Vagina (tissue), 2 donors: Measurements from ENCODE around the gene FKRP. TPM values are rescaled to one million over a fixed set of nuclear protein-coding genes. Genes with fewer than 3 reads are reported as not detected.

Source experiments
- DNase-seq, 2 donors: peaks; one replicate each; pipeline ENCODE4 v3.0.0-alpha.2; 2017; ENCODE audit errors: extremely low spot score in 2 of 2
- H3K27ac ChIP-seq: fragments of 200-600 bp; sonication (generic); one replicate; pipeline ENCODE4 v1.5.1; 2019
- H3K27me3 ChIP-seq: fragments of 200-600 bp; sonication (generic); one replicate; pipeline ENCODE4 v1.5.1; 2019
- H3K36me3 ChIP-seq, 2 donors: fragments of 200-600 bp; sonication (generic); one replicate each; pipeline ENCODE4 v1.5.1; 2017 to 2019
- H3K4me1 ChIP-seq: fragments of 200-600 bp; sonication (generic); one replicate; pipeline ENCODE4 v1.5.1; 2019
- H3K4me3 ChIP-seq, 2 donors: fragments of 200-600 bp; sonication (generic); 1 replicate in 1 of 2; 2 replicates in 1 of 2; pipeline ENCODE4 v1.5.1; 2016 to 2019
- H3K9me3 ChIP-seq: fragments of 200-600 bp; sonication (generic); one replicate; pipeline ENCODE4 v1.5.1; 2019
- POLR2A ChIP-seq, 2 donors: fragments of 450-650 bp; IDR thresholded peaks; one replicate each; pipeline ENCODE4 v1.6.1; 2017; ENCODE audit warnings: antibody characterized with exemption in 2 of 2, mild to moderate bottlenecking in 2 of 2, moderate library complexity in 2 of 2
- POLR2AphosphoS5 ChIP-seq, 2 donors: sonication (generic); formaldehyde crosslinking; IDR thresholded peaks; one replicate each; pipeline ENCODE4 v1.9.0; 2017; ENCODE audit warnings: antibody characterized with exemption in 2 of 2, mild to moderate bottlenecking in 2 of 2, low read depth in 1 of 2; ENCODE audit not compliant: insufficient read depth in 1 of 2
- intact Hi-C: fragments of 100-400 bp; cut with DNase I; formaldehyde crosslinking; loops from one replicate; pipeline ENCODE4 v1.15.1; 2023
- total RNA-seq: library from RNA; depleted of rRNA; stranded (reverse); fragments of >200 nt; gene quantifications from one replicate; pipeline ENCODE4 v1.2.3, GENCODE V29; 2016
- TF ChIP-seq, protein P1 (sequence below), 3 experiments: fragments of 450-650 bp in 2 of 3; fragments of 200-600 bp in 1 of 3; sonication (generic) in 1 of 3; IDR thresholded peaks; one replicate each; pipeline ENCODE4 v1.5.1; 2017 to 2019; ENCODE audit warnings: antibody characterized with exemption in 3 of 3, mild to moderate bottlenecking in 2 of 3, moderate library complexity in 2 of 3

FKRP gene
- total RNA-seq, 1 donor from 2014 or later: 14.7 TPM

DNA sequence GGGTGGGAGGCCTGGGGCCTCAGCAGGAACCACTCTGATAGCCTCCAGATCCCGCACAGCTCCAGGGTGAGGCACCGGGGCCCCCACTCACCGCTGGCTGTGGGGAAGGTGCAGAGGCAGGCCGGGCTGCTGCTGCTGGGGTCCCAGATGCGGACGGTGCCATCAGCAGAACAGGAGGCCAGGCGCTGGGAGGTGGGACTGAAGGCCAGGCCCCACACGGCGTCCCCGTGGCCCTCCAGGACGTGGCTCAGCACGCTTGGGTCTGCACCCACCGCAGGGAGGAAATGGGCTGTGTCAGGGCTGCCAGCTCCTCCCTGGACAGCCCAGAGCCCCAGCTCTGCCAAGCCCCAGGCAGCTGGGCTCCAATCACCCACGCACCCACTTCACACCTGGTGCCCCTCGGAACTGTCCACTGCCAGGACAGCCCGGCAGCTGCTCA lies 22.8 kb upstream of the FKRP start:
- Histone ChIP-seq H3K27me3 (no peaks in the 10 kb centered on the region), H3K4me3 (no peak overlapping the region), H3K9me3 (no peaks in the 10 kb centered on the region), H3K27ac (no peak overlapping the region), H3K36me3 (peaks cover 0 to 74% of the 10 kb centered on the region in 2 donors), H3K4me1 (peaks cover 9% of the 10 kb centered on the region)
- intact Hi-C loops: loop anchor here (10.0 kb wide), 1 partner anchor 108 kb away; no protein-coding TSS in a partner anchor
- no peak for TF ChIP-seq POLR2A (IDR thresholded peaks at IDR 0.05)
- no peak for TF ChIP-seq POLR2AphosphoS5 (IDR thresholded peaks at IDR 0.05; ENCODE audit: insufficient read depth in 1 of 2, low read depth in 1 of 2)
- TF ChIP-seq, protein P1, sequence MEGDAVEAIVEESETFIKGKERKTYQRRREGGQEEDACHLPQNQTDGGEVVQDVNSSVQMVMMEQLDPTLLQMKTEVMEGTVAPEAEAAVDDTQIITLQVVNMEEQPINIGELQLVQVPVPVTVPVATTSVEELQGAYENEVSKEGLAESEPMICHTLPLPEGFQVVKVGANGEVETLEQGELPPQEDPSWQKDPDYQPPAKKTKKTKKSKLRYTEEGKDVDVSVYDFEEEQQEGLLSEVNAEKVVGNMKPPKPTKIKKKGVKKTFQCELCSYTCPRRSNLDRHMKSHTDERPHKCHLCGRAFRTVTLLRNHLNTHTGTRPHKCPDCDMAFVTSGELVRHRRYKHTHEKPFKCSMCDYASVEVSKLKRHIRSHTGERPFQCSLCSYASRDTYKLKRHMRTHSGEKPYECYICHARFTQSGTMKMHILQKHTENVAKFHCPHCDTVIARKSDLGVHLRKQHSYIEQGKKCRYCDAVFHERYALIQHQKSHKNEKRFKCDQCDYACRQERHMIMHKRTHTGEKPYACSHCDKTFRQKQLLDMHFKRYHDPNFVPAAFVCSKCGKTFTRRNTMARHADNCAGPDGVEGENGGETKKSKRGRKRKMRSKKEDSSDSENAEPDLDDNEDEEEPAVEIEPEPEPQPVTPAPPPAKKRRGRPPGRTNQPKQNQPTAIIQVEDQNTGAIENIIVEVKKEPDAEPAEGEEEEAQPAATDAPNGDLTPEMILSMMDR (IDR thresholded peaks at IDR 0.05): no peak
- DNase-seq: no peak

DNA sequence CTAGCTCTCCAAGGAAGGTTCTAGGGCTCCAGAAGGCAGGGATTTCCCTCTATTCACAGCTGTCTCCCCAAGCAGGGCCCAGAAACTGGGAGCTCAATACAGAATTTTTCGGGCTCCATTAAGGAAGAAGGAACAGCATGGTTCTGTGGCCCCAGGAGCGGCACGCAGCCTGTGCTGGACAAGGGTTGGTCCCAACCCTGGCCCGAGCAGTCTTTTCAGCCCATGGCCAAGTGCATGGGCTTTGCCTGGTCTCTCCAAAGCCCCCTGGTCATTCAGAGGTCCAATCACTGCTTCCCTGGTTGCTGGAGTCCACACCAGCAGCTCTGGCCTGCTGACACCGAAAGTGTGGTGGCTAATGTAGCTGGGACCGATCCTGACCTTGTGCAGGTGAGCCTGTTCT lies 22.4 kb upstream of the FKRP start:
- H3K36me3 ChIP-seq: peaks cover 0 to 78% of the 10 kb centered on the region in 2 donors
- TF ChIP-seq POLR2AphosphoS5 (IDR thresholded peaks at IDR 0.05; ENCODE audit: insufficient read depth in 1 of 2, low read depth in 1 of 2) (no peak), POLR2A (IDR thresholded peaks at IDR 0.05) (no peak)
- TF ChIP-seq, protein P1 (IDR thresholded peaks at IDR 0.05): no peak
- no peak overlapping the region for H3K27ac ChIP-seq
- H3K4me1 ChIP-seq: peaks cover 8% of the 10 kb centered on the region
- DNase-seq: no peak
- H3K9me3 ChIP-seq: no peaks in the 10 kb centered on the region
- H3K27me3 ChIP-seq: no peaks in the 10 kb centered on the region
- H3K4me3 ChIP-seq: no peak overlapping the region
- intact Hi-C loops: loop anchor here (10.0 kb wide), 1 partner anchor 109 kb away; no protein-coding TSS in a partner anchor

DNA sequence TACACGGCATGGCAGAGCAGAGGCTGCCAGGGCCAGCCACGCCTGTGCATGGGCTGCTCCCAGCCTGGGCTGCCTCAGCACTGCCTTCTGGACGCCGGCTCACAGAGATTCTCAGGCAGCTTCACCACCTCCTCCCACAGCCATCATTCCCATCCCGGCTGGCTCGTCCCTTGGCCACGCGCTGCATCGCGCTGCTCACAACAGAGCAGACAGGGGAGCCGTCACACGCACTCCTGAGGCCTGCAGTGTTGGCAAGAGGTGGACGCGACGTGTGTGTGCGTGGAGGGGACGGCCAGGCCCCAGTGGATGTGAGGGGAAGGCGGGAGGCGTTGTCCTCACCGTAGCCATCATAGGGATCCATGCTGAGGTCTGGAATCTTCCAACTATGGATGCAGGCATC lies 21.4 kb upstream of the FKRP start:
- TF ChIP-seq, protein P1 (IDR thresholded peaks at IDR 0.05): no peak
- Histone ChIP-seq H3K27me3 (no peaks in the 10 kb centered on the region), H3K4me3 (no peak overlapping the region), H3K4me1 (peaks cover 13% of the 10 kb centered on the region), H3K27ac (no peak overlapping the region), H3K9me3 (no peaks in the 10 kb centered on the region), H3K36me3 (peaks cover 0 to 88% of the 10 kb centered on the region in 2 donors)
- DNase-seq: no peak
- intact Hi-C loops: loop anchor here (10.0 kb wide), 1 partner anchor 110 kb away; no protein-coding TSS in a partner anchor

DNA sequence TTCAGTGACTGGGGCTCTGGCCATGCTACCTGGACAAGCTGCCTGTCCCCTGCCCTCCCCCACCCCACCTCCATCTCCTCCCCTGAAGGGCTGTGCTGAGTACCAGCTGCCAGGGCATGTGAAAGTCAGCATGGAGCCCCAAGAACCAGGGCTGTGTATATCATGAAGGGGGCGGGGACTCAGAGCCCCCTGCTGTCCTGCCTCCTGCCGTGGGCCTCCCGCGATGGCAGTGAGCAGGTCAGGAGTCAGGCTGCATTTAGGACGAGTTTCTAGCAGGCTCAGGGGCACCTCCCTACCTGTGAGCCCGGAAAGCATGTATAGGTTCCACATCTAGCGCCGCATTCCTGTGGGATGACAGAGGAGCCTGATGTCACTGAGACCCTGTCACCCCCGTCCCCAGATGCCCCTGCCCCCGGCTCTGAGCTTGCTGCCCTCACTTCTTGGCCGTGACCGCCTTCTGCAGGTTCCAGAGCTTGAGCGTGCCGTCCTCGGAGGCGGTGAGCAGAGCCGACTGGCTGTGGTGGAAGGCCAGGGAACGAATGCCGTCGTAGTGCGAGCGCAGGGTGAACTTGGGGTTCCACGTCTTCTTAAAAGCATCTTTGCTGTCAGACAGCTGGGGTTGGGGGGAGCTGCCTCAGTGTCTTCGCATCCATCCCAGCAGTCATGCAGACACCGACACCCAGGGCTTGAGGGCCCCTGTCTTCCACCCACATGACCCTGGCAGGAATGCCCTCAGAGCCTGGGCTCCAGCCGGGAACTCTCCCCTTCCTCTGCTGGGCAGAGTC lies 20.6 kb upstream of the FKRP start:
- no peaks in the 10 kb centered on the region for H3K27me3 ChIP-seq
- DNase-seq: no peak
- TF ChIP-seq POLR2AphosphoS5 (IDR thresholded peaks at IDR 0.05; ENCODE audit: insufficient read depth in 1 of 2, low read depth in 1 of 2) (no peak), POLR2A (IDR thresholded peaks at IDR 0.05) (no peak)
- TF ChIP-seq, protein P1 (IDR thresholded peaks at IDR 0.05): no peak
- intact Hi-C loops: loop anchor here (10.0 kb wide), 1 partner anchor 110 kb away; no protein-coding TSS in a partner anchor
- peaks cover 0 to 93% of the 10 kb centered on the region in 2 donors for H3K36me3 ChIP-seq
- no peak overlapping the region for H3K4me3 ChIP-seq
- peaks cover 13% of the 10 kb centered on the region for H3K4me1 ChIP-seq
- no peaks in the 10 kb centered on the region for H3K9me3 ChIP-seq
- no peak overlapping the region for H3K27ac ChIP-seq

DNA sequence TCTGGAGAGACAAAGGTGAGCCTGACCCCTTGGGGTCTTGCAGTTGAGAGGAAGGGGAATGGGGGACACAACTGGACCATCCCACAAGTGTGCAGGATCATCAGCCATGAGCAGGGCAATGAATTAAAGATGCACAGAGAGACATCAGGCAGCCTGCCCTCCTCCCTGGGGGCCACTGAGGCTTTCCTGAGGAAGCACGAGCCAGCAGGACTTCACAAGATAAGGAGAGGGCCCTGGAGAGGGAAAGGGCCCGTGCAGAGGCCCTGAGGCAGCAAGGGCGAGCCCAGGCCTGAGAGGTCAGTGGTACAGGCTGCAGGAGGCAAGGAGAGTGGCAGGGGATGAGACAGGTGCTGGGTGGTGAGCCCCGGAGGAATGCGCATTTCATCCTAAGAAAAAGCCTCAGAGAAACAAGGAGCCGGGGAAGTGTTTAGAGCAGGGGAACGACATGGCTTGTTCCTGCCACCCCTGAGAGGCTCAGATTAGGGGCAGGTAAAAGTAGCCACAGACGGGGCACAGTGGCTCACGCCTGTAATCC lies 19.9 kb upstream of the FKRP start:
- TF ChIP-seq, protein P1 (IDR thresholded peaks at IDR 0.05): no peak
- TF ChIP-seq POLR2A (IDR thresholded peaks at IDR 0.05) (no peak), POLR2AphosphoS5 (IDR thresholded peaks at IDR 0.05; ENCODE audit: insufficient read depth in 1 of 2, low read depth in 1 of 2) (no peak)
- peaks cover 0 to 93% of the 10 kb centered on the region in 2 donors for H3K36me3 ChIP-seq
- no peak overlapping the region for H3K27ac ChIP-seq
- intact Hi-C loops: loop anchor here (10.0 kb wide), 1 partner anchor 111 kb away; no protein-coding TSS in a partner anchor
- no peaks in the 10 kb centered on the region for H3K9me3 ChIP-seq
- H3K27me3 ChIP-seq: no peaks in the 10 kb centered on the region
- no peak for DNase-seq
- peaks cover 17% of the 10 kb centered on the region for H3K4me1 ChIP-seq
- no peak overlapping the region for H3K4me3 ChIP-seq
